ENCODE results near the gene PARP6.

Gene PARP6

DNA sequence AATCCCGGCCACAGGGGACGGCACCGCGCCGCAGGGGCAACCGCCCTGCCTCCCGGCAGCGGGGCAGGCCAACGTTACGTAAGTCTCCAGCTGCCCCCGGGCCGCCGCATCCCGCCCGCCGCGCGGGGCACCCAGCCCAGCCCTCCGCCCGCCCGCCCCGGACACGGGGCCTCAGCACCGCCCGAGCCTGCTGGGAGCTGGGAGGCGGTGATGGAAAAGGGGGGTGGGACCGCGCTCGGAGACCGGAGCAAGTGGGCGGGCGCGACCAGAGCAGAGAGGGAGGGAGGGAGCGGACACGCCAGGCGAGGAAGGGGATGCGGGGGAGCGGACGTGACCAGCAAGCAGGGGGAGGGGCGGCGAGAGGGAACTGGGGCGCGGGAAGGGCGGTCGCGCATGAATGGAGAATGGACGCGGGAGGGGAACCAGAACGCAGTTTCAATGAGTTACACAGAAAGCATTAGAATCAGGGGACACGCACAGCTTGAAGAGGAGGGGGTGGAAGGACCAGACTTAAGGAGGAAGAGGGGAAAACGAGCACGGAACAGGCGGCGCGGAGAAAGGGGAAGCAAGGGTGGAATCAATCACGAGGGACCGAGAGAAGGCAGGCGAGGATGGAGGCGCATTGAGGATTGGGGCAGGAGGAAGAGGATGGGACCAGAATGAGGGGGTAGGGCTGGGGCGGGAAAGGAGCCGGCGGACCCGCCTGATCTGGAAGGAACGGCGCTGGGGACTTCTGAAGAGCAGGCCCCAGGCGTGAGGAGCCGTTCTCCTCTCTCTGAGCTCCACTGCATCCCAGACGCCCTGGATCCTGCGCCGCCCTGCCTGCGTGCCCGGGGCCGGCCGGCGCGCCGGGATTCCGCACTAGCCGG lies 41.9 kb downstream of the PARP6 start:
- DNase-seq (ENCODE audit: low read depth): peak; percentile 89

DNA sequence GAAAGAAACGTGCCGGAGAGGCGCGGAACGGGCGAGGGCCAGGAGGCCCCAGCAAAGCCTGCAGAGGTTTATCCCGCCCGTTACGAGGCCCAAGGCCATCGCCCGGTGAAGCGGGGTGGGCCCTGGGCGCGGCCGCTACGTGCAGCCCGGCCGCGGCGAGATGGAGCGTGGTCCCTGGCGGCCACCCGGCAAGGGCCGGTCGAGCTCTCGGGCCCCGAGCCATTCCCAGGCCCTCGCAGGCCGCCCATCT lies 42.5 kb downstream of the PARP6 start:
- DNase-seq (ENCODE audit: low read depth): no peak

DNA sequence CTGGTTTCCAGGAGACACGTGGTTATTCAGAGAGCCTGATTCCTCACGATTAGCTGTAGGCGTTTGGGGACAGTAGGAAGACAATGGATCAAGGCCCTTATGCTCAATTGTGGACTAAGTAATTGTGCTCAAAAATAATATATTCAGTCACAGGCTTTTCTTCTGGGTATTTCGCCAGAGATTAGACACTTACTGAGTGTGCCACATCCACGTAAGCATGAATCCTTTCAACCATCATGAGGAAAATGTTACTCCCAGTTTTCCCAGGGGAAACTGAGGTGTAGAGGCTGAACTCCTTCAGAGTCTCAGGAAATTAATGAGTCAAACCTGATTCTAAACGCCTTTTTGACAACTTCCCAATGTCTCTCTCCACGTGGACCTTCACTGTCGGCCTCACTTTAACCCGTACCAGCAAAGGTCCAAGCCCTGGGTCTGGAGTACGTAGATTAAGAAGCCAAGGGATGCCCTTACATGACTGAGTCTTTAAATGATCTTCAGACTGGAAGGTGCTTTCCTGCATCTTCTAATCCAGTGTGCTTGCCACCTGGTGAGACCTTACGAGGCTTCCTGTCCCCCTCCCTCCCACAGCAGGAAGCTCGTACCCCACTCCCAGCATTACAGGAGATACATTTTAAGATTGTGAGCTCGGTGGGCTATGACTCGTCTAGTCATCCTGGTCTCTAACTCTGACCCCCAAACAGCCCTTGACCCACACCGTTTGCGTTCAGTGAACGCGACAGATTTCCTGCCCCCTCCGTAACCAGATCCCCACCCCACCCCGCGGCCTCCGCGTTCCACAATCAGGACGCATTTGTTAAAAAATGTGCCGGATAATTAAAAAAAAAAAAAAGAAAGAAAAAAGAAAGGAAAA lies 43.0 kb downstream of the PARP6 start:
- no peak for DNase-seq (ENCODE audit: low read depth)

DNA sequence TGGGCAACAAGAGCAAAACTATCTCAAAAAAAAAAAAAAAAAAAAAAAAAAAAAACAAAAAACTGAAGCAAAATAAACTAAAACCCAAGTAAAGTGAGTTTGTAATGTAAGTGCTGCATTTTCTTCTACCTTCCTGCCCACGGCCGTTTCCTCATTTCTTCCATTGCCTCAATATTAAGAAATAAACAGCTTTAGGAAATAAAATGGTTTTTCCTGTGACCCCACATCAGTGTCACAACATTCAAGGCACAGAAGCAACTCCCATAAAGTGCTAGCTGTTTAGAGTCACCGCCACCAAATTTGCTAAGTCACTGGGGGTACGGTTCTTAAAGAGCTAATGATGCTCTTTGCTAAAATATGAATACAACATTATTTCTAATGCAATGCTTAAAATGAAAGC lies 44.6 kb downstream of the PARP6 start:
- DNase-seq (ENCODE audit: low read depth): no peak

DNA sequence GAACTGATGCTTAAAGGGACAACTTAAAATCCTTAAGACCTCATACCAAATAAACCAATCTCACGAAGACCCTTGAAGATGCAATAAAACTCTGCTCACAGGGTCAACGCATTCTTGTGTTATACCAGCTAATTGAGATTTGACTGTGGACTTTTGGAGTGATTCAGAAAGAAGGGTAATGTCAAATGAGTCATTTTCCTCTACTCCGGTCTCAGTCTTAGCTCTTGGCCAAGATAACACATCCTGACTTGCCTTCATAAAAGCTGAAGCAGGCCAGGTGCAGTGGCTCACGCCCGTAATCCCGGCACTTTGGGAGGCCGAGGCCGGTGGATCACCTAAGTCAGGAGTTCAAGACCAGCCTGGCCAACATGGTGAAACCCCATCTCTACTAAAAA lies 45.2 kb downstream of the PARP6 start:
- peak; percentile 93 for DNase-seq (ENCODE audit: low read depth)

DNA sequence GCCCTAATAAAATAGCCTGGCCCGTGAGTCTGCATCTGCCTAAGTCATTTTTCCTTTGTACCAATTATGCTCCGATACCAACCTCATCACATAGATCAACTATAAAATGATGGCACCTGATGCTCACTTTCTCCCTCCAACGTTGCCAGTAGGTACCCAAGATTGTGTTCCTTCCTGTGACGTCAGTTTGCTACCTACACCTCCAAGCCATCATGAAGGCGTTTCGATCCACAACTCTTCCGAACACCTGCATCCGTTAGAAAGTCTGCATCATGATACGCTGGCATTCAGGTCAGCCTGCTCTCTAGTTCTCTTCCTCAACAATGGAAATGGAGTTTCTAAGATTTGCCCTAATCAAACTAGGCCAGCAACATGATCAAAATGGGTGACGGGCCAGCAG lies 49.1 kb downstream of the PARP6 start:
- DNase-seq (ENCODE audit: low read depth): no peak

DNA sequence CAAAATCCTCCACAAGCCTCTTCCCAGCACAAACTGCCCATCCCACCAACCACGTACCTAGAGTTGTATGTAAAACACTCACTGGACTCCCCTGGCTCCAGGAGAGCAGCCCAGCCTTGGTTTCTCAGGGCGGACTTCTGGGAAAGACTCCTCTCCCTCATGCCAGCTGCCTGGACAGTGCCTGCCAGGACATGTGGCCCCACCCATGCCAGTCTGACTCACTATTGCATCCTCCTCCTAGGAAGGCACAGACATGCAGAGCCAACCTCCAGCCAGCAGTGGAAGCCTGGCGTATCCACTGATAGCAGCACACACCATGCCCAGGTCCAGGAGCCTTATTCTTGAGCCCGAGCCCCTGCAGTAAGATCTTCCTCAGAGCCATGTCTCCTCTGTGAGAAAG lies 50.0 kb downstream of the PARP6 start:
- peak; percentile 48 for DNase-seq (ENCODE audit: low read depth)

DNA sequence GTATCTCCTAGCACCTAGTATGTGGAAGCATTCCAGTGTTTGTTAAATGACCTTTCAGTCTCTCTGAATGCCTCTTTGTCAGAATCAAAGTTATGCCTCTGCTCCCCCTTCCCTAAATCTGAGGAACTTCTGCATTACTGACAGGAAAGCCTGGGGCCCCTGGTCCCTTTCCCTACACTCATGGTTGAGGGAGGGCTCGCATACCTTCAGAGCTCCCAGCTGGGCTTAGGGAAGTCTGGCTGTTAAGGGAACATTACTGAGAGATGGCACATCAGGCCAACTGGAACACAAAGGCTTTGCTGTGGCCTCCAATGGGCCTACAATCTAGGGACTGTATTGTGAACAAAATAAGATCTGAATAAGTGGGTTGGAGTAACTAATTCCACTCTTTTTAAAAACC lies 51.7 kb downstream of the PARP6 start:
- no peak for DNase-seq (ENCODE audit: low read depth)

DNA sequence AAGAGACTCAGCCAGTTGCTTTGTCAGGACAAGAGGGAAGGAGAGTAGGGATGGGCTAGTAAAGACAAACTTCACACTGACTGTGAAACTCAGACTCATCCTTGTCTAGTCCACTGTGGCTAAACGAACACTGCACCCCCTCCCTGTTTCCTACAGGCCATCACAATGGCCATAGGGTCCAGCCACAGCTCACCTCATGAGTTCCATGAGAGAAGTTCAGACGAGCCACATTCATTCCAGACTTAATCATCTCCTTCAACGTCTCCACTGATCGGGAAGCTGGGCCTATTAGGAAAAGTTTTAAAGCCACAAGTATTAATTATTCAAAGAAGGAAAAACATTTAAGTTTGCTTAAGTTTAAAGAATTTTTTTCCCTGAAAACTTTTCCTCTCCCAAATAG lies 55.1 kb downstream of the PARP6 start:
- no peak for DNase-seq (ENCODE audit: low read depth)

DNA sequence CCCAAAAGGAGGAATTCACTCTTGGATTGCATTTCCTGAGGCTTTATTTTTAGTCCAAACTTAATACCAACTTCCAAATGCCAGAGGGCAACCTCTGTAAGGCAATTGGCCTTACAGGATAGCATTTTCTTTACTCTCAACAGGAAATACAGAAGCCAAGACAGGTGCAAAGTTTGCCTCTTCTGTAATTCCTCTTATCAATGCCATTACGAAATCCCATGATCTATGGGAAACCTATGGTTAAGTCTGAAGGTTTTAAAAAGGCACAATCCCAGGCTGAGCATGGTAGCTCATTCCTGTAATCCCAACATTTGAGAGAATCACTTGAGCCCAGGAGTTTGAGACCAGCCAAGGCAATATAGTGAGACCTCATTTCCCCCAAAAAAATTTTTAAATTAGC lies 56.3 kb downstream of the PARP6 start:
- DNase-seq (ENCODE audit: low read depth): no peak

DNA sequence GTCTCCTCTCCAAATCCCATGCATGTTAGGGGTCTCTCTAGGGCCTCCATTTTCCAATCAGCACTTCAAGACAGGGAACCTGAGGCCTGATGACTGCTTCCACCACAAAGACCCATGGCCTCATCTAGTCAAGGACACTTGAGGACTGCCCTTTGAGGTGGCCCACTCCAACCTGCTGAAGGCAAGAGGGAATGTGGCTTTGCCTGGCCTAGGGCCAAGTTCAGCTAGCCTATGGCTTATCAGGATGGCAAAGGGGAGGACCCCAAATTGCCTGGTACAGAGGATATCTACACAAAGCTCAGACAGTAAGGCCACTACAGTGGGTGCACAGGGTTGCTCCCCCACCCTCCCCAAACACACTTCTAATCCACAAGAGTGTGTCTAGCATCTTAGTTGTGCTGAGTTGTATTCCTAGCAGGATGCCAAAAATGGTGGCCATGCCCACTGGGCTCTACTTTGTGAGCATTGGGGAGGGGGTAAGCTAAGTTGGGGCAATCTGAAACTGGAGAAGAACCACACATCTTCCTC lies 64.7 kb downstream of the PARP6 start:
- no peak for DNase-seq (ENCODE audit: low read depth)

DNA sequence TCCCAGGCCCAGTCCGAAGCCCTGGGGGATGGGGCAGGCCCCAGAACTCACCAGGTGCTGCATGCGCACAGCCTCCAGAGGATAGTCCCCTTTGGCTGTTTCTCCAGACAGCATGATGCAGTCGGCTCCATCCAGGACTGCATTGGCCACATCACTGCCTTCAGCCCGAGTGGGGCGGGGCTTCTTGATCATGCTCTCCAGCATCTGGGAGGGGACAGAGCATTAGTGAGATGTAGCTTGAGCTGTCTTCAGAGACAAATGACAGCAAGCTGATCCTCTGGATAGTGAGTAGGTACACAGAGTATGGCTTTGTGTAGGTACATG lies 65.7 kb downstream of the PARP6 start:
- DNase-seq (ENCODE audit: low read depth): no peak

DNA sequence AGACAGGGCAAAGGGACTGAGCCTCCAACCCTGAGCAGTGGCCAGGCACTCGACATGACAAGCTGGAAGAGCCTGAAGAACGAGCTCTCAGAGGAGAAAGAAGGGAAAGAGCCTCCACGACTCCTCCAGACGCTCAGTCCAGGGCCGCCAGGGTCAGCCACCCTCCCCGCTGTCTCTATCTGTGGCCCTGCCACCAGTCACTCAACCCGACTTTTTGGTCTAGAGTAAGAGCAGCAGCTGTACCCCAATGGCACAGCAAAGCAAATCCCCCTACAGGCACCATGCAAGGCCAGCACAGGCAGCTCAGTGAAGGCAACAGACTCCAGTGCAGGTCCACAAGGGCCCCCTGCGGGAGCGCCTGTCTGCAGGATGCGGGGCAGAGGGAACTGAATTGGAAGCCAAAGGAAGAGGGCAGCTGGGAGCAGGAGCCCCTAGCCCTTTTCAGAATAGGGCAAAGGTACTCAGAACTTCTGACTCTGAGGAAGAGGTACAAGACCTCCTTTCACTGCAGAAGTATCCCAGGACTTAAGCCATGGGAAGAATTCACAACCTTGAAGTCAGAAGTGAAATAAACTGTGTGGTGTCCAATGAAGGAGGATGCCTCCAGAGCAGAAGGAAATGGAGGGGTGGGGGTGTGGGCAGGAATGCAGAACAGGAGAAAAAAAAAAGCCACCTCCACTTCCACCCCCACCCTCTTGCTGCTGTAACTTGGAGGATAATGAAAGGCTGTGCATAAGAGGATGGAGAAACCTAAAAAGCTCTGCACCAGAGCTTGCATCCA lies 66.3 kb downstream of the PARP6 start:
- no peak for DNase-seq (ENCODE audit: low read depth)

DNA sequence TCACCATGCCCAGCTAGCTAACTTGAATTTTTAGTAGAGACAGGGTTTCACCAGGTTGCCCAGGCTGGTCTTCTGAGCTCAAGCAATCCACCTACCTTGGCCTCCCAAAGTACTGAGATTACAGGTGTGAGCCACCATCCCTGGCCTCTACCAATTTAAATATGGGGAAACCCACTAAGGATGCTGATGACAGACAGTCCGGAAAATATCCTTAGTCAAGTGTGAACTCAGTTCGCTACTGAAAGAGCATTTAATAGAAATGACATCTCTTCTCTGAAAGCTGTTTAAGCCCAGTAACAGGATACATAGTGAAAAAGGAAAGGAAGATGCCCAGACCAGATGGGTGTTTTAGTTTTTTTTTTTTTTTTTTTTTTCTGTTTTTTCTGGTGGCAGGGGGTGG lies 67.1 kb downstream of the PARP6 start:
- DNase-seq (ENCODE audit: low read depth): no peak

DNA sequence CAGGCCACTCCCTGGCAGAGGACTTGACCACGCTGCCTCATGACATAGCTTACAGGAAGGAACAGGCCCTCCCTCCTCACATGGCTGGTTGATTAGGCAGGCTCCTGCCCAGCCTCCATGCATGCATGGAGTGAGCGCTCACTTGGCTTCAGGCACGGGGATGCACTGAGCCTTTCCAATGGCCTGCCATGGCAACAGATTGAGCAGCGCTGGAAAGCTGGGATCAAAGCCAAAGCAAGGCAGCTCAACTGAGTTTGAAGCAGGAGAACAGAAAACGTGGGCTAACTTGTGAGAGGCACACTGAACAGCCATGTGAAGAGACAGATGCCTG lies 68.9 kb downstream of the PARP6 start:
- DNase-seq (ENCODE audit: low read depth): peak; percentile 60

DNA sequence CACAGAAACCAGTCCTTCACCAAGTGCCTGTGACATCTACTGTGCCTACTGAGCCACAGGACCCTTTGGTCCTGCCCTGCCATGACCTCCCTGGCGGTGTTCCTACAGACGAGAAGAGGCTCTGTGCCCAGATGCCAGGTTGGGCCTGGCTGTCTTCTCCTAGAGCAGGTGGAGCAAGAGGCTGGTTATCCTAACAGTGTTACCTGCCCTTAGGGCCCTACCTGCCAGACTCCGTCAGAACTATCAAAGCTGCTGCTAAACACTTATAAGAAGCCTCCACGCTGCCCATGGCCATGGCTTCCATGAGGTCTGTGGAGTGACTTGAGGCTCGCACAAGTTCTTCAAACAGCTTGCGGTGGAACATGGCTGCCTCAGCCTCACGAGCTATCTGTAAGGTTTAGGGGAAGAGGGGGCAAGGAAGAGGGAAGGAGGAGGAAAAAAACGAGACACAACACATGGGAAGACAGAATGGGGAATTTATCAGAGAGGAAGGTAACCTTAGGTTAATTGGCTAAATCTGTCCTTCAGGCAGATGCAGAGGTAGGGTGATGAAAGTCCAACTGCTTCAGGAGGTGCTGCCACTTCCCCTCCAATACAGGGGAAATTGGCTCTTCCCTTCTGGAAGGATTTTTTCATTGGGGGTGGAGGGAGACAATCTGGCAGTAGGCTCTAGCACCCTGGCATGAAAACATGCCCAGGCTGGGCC lies 69.4 kb downstream of the PARP6 start:
- no peak for DNase-seq (ENCODE audit: low read depth)

DNA sequence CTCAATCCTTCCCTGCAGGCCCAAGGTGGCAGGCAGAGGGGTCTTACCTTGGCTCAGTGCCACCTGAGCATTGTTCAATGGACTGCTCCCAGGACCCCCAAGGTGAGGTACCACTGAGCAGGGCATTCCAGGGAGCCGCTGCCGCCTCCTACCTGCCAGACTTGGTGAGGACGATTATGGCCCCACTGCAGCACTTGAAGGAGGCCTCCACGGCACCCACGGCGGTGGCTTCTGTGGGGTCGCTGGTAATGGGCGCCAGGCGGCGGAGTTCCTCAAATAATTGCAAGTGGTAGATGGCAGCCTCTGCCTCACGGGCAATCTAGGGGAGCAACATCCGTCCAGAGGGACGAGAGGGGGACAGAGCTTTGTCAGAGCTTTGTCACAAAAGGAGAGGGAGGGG lies 70.1 kb downstream of the PARP6 start:
- DNase-seq (ENCODE audit: low read depth): no peak

DNA sequence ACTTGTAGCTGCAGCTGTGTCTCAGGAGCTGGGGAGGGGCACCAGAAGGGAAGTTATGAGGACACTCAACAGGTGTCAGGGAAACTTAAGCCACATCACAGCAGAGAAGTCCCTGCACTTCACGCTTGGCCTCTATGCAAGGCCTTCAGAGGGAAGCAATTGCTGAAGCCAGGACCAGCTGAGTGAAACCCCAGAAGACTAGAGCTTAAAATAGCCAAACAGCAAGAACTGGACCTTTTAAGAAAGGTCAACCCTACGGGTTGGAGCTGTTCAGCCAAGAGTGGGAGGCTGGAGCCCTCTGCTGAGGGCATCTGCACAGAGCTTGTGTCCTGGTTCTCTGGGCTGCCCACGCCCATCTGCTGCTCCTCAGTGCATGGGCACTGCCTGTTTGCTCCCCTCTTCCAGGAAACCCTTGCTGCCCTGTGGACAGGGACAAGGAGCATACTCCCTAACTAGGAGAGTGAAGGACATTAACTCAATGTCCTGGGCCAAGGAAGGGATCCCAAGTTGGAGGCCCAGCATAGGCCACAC lies 70.9 kb downstream of the PARP6 start:
- DNase-seq (ENCODE audit: low read depth): no peak

DNA sequence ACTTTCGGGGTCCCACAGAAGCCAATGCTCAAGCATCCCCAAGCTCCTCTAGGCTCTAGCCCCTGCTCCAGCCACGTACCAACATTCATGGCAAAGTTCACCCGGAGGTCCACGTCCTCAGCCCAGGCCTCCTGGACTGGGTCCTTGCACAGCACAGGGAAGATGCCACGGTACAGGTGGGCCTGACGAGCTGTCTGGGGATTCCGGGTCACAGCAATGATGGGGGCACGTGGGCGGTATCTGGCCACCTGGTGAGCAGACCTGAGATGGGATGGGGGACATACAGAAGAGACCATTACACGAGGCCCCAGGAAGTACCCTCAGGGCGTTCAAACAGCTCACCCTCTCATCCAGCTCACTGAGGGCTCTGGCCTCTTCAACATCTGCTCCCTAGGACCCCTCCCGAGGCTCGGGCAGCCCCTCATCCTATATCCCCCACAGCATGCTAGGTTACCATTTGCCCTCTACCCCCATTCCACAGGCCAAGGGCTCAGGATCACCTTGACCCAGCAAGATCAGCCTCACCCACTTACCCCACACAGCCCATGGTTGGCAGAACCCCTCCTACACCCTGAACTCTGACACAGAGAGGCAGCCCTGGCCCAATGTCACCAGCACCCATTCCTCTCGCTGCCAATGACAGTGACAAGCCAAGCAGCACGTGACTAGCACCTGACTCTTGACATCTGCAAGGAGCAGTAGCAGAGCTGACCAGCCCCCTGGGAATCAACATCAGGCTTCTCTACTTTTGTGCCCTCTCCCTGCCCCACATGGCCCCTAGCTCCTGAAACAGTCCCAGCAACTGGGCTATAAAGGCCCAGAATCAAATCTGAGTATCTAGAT lies 71.7 kb downstream of the PARP6 start:
- DNase-seq (ENCODE audit: low read depth): no peak

DNA sequence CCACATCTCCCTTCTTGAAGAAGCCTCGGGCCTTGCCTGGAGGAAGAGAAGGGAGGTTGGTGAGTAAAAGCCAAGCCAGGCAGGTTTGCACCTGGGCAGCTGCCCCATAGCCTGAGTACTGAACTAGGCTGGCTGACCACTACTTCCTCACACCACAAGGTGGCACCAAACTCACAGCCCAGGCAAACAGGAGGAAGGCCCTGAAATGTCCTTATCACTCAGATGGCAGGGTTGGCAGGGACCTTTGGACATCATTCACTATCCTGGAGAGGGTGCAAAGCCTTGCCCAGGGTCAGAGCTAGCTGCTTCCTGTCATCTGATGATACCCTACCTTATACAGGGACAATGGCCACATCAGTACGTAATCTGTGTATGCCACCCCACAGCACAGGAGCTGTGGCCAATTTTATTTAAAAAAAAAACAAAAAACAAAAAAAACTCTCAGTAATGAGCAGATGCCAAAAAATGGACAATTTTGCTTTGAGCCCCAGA lies 72.6 kb downstream of the PARP6 start:
- DNase-seq (ENCODE audit: low read depth): peak; percentile 77

DNA sequence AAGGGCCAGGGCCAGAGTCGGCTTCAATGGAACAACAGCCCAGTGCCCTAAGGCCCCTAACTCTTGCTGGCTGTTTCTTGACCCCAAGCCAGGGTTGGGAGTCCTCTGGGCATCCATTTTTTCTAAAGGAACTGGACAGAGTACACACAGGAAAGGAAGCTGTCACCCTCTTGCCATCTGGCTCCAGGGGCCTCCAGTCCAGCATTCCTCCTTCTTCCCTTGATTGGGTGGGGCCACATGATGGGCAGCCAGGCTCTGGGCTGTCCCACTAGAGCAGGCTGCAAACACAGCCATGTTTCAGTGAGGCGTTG lies 73.2 kb downstream of the PARP6 start:
- DNase-seq (ENCODE audit: low read depth): no peak
